K562 treated with DMSO at 1 percent for 4 hours (cell line): ENCODE measurements around the gene CD151. TPM values are rescaled to one million over a fixed set of nuclear protein-coding genes. Genes with fewer than 3 reads are reported as not detected.

Experiments used
- total RNA-seq: library from RNA; unstranded; fragments of 300-600 nt; gene quantifications from 2 replicates; pipeline ENCODE4 v1.2.3, GENCODE V29; 2022; ENCODE audit not compliant: insufficient read depth

CD151 gene
- 155 and 161 TPM in 2 replicates for total RNA-seq

DNA sequence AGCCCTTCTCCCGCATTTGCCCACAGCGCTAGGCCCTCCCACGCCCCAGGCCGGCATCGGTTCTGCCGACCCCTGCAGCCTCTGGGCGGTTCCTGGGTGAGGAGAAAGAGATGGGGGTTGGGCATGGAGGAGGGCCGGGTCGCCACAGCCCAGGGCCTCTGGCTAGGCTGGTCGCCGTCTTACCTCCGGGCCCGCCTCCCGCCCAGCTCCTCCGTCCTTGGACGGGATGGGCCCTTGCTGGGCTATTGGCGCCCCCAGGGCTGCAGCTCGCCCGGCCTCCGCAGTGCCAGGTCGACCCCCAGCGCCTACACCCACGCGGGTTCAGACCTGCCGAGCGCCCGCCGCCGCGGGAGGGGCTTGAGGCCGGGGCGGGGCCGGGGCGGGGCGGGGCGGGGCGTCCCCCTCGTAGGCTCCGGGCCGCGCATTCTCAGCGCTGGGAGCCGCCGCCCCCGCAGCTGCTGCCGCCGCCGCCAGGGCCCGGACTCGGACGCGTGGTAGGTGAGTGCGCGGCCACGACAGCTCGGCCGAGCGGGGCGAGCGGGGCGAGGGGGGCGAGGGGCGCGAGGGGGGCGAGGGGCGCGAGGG is at the start of gene CD151:
Gene CD151, plus strand, starts transcription at position 424 of the 585 bp plus-strand sequence. CDS start 3,118 bp downstream, outside the sequence.

DNA sequence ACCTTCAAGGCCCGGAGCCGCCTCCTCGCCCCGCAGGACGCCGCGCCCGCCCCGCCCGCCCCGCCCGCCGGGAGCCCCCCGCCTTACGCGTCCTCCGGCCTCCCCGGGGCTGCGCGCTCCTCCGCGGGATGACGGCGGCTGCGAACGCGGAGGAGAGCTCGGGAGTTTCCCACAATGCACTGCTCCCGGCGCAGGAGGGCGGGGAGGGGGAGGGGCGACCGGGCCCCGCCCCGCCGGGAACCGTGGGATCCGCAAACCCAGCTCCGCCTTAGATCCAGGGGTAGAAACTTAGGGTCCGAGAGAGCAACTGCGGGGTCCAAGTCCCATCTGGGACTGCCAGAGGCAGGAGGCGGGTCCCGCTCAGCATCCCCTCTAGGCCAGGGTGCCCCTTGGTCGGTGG is 42.8 kb upstream of the CD151 start, which contains the start of gene CEND1:
Gene CEND1, minus strand, starts transcription at position 148 of the 400 bp plus-strand sequence. CDS start 1,514 bp downstream, outside the sequence.

DNA sequence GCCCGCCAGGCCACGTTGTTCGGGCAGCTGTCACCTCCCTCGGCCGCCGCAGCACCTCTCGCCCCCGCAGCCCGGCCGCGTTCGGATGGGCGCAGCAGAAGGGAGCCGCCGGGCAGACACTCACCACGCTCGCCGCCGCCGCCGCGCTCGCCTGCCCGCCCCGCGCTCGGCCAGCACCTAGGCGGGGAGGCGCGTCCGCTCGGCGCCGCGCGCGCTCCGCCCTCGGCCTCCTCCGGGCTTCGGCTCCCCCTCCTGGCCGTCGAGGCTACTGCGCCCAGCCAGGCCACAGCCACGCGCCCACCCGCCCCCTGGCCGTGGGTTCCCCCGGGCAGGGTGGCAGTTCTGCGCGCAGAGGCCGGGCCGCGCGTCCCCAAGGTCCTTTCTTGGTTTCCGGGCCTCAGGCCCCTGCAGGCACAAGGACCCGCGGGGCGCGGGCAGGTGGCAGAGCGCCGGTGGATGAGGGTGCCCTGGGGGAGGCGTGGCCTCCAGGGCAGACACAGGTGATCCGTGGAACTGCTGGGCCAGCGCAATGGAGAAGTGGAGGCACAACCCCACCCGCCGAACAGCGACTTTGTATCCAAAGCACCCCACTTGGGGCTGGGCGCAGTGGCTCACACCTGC is 34.5 kb upstream of the CD151 start, which contains the start of gene SLC25A22:
Gene SLC25A22, minus strand, starts transcription at position 189 of the 621 bp plus-strand sequence. CDS start 3,275 bp downstream, outside the sequence.

DNA sequence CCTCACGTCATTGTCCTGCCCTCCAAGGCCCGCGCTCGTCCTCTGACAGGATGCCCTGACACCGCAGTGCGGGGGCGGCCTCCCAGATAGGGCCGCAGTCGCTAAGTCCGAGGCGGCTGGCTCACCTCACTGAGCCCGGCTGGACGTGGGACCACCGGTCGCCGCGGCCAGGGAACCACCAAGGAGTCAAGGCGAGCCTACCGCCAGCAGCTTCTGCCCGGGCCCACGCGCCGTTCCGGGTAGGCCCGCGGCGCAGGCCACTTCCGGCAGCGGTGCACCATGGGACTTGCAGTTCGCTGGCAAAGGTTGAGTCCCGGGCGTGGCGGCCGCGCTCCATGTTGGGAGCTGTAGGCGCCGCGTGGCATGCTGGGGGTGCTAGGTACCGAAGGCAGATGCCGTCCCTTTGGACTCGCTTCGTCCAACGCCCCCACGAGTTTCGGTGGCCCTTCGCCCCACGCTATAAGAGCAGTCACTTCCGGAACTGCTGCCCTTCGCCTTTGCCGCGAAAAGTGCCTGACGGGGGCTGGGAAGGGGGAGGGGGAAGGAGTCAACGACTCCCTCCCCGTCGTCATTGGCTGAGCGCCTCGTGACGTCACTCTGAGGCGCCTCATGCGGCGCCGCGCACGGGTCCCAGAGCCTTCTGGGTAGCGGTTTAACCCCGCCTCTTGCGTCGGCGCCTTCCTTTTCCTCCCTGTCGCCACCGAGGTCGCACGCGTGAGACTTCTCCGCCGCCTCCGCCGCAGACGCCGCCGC is 23.3 kb upstream of the CD151 start, which contains the start of gene RPLP2:
Gene RPLP2, plus strand, starts transcription at position 681 of the 753 bp plus-strand sequence. CDS start 268 bp downstream, outside the sequence.

DNA sequence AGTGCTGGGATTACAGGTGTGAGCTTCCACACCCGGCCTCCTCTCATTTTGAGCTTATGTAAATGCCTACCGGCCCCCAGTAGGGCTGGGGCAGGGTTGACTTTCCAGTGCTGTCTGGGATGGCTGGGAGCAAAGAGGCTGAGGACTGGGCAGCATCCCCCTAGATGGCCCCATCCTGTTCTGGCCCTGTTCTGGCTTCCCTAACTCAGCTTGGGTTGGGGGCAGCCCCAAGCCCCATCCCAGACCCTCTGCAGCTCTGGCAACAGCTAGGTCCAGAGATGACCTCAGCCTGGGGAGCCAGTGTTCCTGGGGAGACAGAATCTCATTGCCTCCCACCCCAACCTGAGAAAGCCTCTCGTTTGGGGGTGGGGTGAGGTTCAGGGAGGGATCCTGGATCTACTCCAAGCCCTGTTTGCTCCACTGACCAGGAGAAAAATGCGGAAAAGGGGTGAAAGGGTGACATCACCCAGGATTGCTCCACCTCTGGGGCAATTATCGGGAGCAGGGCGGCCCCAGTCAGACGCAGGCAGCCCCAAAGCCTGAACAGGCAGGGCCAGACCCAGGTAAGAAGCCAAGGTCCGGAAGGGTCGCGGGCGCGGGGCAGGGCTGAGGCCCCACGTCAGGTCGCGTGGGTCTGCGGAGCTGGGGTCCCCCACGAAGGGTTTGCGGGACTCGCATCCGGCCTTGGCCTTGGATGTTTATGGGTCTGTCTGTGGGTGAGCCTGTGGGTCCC is 14.2 kb upstream of the CD151 start, which contains the start of gene PNPLA2:
Gene PNPLA2, plus strand, starts transcription at position 519 of the 733 bp plus-strand sequence. CDS start 805 bp downstream, outside the sequence.

DNA sequence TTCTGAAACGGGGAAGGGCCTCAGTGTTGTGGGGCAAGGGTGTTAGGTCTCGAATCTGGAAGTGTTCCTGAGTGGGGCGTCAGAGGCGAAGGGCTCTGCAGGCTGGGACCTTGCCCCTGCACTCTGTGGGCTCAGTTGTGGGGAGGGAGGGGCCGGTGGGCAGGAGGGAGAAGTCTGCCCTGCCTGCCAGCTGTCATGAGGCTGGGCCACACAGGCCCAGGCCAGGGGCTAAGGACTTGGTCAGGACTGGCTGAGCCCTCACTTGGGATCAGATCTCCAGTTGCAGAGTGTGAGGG is 4.9 kb upstream of the CD151 start, which contains the start of gene CRACR2B:
Gene CRACR2B, plus strand, starts transcription at position 23 of the 296 bp plus-strand sequence. CDS start 689 bp downstream, outside the sequence.

DNA sequence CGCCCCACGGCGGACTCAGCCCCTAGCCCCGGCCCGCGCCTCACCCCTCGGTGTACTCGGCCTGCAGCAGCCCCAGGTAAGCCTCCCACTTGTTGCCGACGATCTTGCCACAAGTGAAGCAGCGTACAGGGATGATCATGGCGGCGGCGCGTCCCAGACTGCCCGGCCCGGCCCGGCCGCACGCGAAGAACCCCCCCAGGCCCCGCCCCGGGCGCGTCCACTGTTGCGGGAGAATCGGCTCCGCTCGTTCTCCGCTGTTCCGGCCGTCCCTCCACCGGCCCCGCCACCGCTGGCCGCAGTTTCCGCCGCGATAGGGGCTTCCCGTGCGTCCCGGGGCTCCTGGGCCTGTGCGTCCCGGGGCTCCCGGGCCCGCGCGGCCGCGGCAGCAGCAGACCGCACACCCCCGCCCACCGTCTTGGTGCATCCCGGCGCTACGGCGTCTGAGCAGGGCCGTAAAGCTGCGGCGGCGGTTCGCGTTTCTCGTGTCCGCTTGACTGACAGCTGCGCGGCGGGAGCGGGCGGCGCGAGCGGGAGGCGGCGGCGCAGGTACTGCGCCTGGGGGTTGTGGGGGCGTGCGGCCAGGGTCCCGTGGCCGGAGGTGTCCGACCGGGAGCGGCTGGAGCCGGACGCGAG is 9.7 kb downstream of the CD151 start, which contains the start of the genes POLR2L and TSPAN4:
Gene POLR2L, minus strand, starts transcription at position 160 of the 633 bp plus-strand sequence. Its CDS starts 21 bp downstream, at position 139.
Gene TSPAN4, plus strand, starts transcription at position 483 of the 633 bp plus-strand sequence. CDS start 7,453 bp downstream, outside the sequence.

Other genes with a start within 250 kb of the CD151 start
- gene IRF7, start 217.0 kb upstream of the CD151 start, total RNA-seq = 31.7 and 39.7 TPM in 2 replicates
- not detected in 2 replicates for gene CDHR5, start 208.0 kb upstream of the CD151 start, total RNA-seq
- gene SCT, start 205.8 kb upstream of the CD151 start, total RNA-seq = not detected in 2 replicates
- 1.4 TPM in 1 of 2 replicates, not detected in the other for gene DRD4, start 195.7 kb upstream of the CD151 start, total RNA-seq
- 59.9 TPM in 2 replicates for gene DEAF1, start 137.7 kb upstream of the CD151 start, total RNA-seq
- gene TMEM80, start 137.1 kb upstream of the CD151 start, total RNA-seq = 22.2 and 31.1 TPM in 2 replicates
- gene EPS8L2, start 126.7 kb upstream of the CD151 start, total RNA-seq = 6.0 and 9.8 TPM in 2 replicates
- gene TALDO1, start 85.5 kb upstream of the CD151 start, total RNA-seq = 697 and 710 TPM in 2 replicates
- 42.0 and 45.9 TPM in 2 replicates for gene GATD1, start 55.5 kb upstream of the CD151 start, total RNA-seq
- 0.40 TPM in 1 of 2 replicates, not detected in the other for gene CEND1, start 42.9 kb upstream of the CD151 start, total RNA-seq
- 27.7 and 36.2 TPM in 2 replicates for gene SLC25A22, start 34.7 kb upstream of the CD151 start, total RNA-seq
- gene PIDD1, start 27.7 kb upstream of the CD151 start, total RNA-seq = 19.8 and 23.6 TPM in 2 replicates
- 1,747 and 1,782 TPM in 2 replicates for gene RPLP2, start 23.0 kb upstream of the CD151 start, total RNA-seq
- 126 and 160 TPM in 2 replicates for gene PNPLA2, start 14.0 kb upstream of the CD151 start, total RNA-seq
- 34.6 and 39.1 TPM in 2 replicates for gene CRACR2B, start 5.0 kb upstream of the CD151 start, total RNA-seq
- 30.3 and 50.1 TPM in 2 replicates for gene POLR2L, start 9.6 kb downstream of the CD151 start, total RNA-seq
- 21.7 and 23.7 TPM in 2 replicates for gene TSPAN4, start 9.9 kb downstream of the CD151 start, total RNA-seq
- gene CHID1, start 77.9 kb downstream of the CD151 start, total RNA-seq = 66.3 and 73.9 TPM in 2 replicates
- gene AP2A2, start 92.9 kb downstream of the CD151 start, total RNA-seq = 36.8 TPM in 2 replicates
- not detected in 2 replicates for gene MUC6, start 203.8 kb downstream of the CD151 start, total RNA-seq
- not detected in 2 replicates for gene MUC2, start 241.9 kb downstream of the CD151 start, total RNA-seq